ENCODE data around the gene STX8. TPM values are rescaled to one million over a fixed set of nuclear protein-coding genes. Genes with fewer than 3 reads are reported as not detected.
"Not testable (repeated sequence)": the region's sequence is repeated elsewhere in the genome, so short reads cannot be mapped to it uniquely, and the experiment has no call there.

Gene STX8
- polyA plus RNA-seq, 3 donors from 2014 or later: 249 to 381 (median 263) TPM

- H3K36me3 Mint-ChIP-seq: peaks cover 0 to 7% (median 0%) of the 10 kb centered on the region in 3 donors
- no peaks in the 10 kb centered on the region for H3K9me3 Mint-ChIP-seq
- H3K27ac Mint-ChIP-seq: no peak overlapping the region
- DNase-seq: no peak
- H3K27me3 Mint-ChIP-seq (ENCODE audit: low read depth in 3 of 3): no peaks in the 10 kb centered on the region
- peaks cover 2 to 5% of the 10 kb centered on the region in 2 donors for H3K4me1 Mint-ChIP-seq
- H3K4me3 Mint-ChIP-seq: no peak overlapping the region
These were observed 303.0 kb downstream of the STX8 start for GRCh38 chr17:9272501-9273200.

GRCh38 chr17:9271989-9272388 is 303.6 kb downstream of the STX8 start:
- Mint-ChIP-seq H3K36me3 (peaks cover 0 to 7% (median 0%) of the 10 kb centered on the region in 3 donors), H3K4me1 (peaks cover 2 to 5% of the 10 kb centered on the region in 2 donors), H3K27ac (no peak overlapping the region), H3K9me3 (no peaks in the 10 kb centered on the region), H3K27me3 (ENCODE audit: low read depth in 3 of 3) (no peaks in the 10 kb centered on the region), H3K4me3 (no peak overlapping the region)
- no peak for DNase-seq

- Mint-ChIP-seq H3K27me3 (ENCODE audit: low read depth in 3 of 3) (no peaks in the 10 kb centered on the region), H3K36me3 (peaks cover 0 to 7% (median 2%) of the 10 kb centered on the region in 3 donors), H3K4me1 (peaks cover 2 to 5% of the 10 kb centered on the region in 2 donors), H3K4me3 (no peak overlapping the region), H3K9me3 (no peaks in the 10 kb centered on the region), H3K27ac (no peak overlapping the region)
- DNase-seq: no peak
These were observed 304.7 kb downstream of the STX8 start for GRCh38 chr17:9270921-9271320.

- peaks cover 0 to 1% (median 0%) of the 10 kb centered on the region in 3 donors for H3K27me3 Mint-ChIP-seq (ENCODE audit: low read depth in 3 of 3)
- no peak for DNase-seq
- peaks cover 0 to 2% of the 10 kb centered on the region in 2 donors for H3K4me1 Mint-ChIP-seq
- H3K9me3 Mint-ChIP-seq: no peaks in the 10 kb centered on the region
- no peak overlapping the region for H3K27ac Mint-ChIP-seq
- H3K4me3 Mint-ChIP-seq: no peak overlapping the region
- peaks cover 0 to 3% (median 2%) of the 10 kb centered on the region in 3 donors for H3K36me3 Mint-ChIP-seq
These were observed 306.1 kb downstream of the STX8 start for GRCh38 chr17:9269350-9270035.

GRCh38 chr17:9268546-9268945 is 307.1 kb downstream of the STX8 start:
- Mint-ChIP-seq H3K4me1 (peaks cover 0 to 2% of the 10 kb centered on the region in 2 donors), H3K4me3 (no peak overlapping the region), H3K9me3 (peaks cover 0 to 2% (median 0%) of the 10 kb centered on the region in 6 donors), H3K27ac (no peak overlapping the region), H3K36me3 (peaks cover 4 to 10% (median 5%) of the 10 kb centered on the region in 3 donors), H3K27me3 (ENCODE audit: low read depth in 3 of 3) (peaks cover 0 to 1% (median 0%) of the 10 kb centered on the region in 3 donors)
- no peak for DNase-seq

GRCh38 chr17:9266697-9267117 is 308.9 kb downstream of the STX8 start:
- peaks cover 2% of the 10 kb centered on the region in 2 donors for H3K4me1 Mint-ChIP-seq
- H3K27me3 Mint-ChIP-seq (ENCODE audit: low read depth in 3 of 3): peaks cover 0 to 1% (median 0%) of the 10 kb centered on the region in 3 donors
- H3K27ac Mint-ChIP-seq: no peak overlapping the region
- H3K36me3 Mint-ChIP-seq: peaks cover 4 to 10% (median 5%) of the 10 kb centered on the region in 3 donors
- H3K4me3 Mint-ChIP-seq: no peak overlapping the region
- peaks cover 0 to 2% (median 0%) of the 10 kb centered on the region in 6 donors for H3K9me3 Mint-ChIP-seq
- no peak for DNase-seq

GRCh38 chr17:9266031-9266680 is 309.5 kb downstream of the STX8 start:
- H3K4me1 Mint-ChIP-seq: peaks cover 2 to 8% of the 10 kb centered on the region in 2 donors
- H3K36me3 Mint-ChIP-seq: peaks cover 4 to 10% (median 5%) of the 10 kb centered on the region in 3 donors
- no peak overlapping the region for H3K4me3 Mint-ChIP-seq
- H3K27ac Mint-ChIP-seq: no peak overlapping the region
- no peak for DNase-seq
- peaks cover 0 to 2% (median 0%) of the 10 kb centered on the region in 6 donors for H3K9me3 Mint-ChIP-seq
- peaks cover 0 to 1% (median 0%) of the 10 kb centered on the region in 3 donors for H3K27me3 Mint-ChIP-seq (ENCODE audit: low read depth in 3 of 3)

GRCh38 chr17:9261081-9262012 is 314.3 kb downstream of the STX8 start:
- Mint-ChIP-seq H3K27ac (peak overlapping the region in 2 of 6 donors; percentile 20 to 43), H3K4me3 (no peak overlapping the region), H3K36me3 (peaks cover 3 to 10% (median 9%) of the 10 kb centered on the region in 3 donors), H3K4me1 (peaks cover 13 to 36% of the 10 kb centered on the region in 2 donors), H3K9me3 (peaks cover 0 to 2% (median 0%) of the 10 kb centered on the region in 6 donors), H3K27me3 (ENCODE audit: low read depth in 3 of 3) (peaks cover 0 to 2% (median 1%) of the 10 kb centered on the region in 3 donors)
- no peak for DNase-seq

GRCh38 chr17:9259419-9259818 is 316.2 kb downstream of the STX8 start:
- Mint-ChIP-seq H3K4me3 (no peak overlapping the region), H3K27ac (no peak overlapping the region), H3K4me1 (peaks cover 13 to 37% of the 10 kb centered on the region in 2 donors), H3K27me3 (ENCODE audit: low read depth in 3 of 3) (peaks cover 0 to 2% (median 0%) of the 10 kb centered on the region in 3 donors), H3K9me3 (peaks cover 0 to 2% (median 0%) of the 10 kb centered on the region in 6 donors), H3K36me3 (peaks cover 3 to 9% (median 7%) of the 10 kb centered on the region in 3 donors)
- no peak for DNase-seq

- Mint-ChIP-seq H3K4me1 (peaks cover 13 to 40% of the 10 kb centered on the region in 2 donors), H3K27me3 (ENCODE audit: low read depth in 3 of 3) (peaks cover 0 to 2% (median 0%) of the 10 kb centered on the region in 3 donors), H3K4me3 (no peak overlapping the region), H3K27ac (no peak overlapping the region), H3K9me3 (no peaks in the 10 kb centered on the region), H3K36me3 (peaks cover 0 to 5% (median 0%) of the 10 kb centered on the region in 3 donors)
- no peak for DNase-seq
These were observed 317.3 kb downstream of the STX8 start for GRCh38 chr17:9258115-9259015.

GRCh38 chr17:9257630-9257965 is 318.0 kb downstream of the STX8 start:
- not testable (repeated sequence) for H3K4me3 Mint-ChIP-seq; H3K36me3 Mint-ChIP-seq; H3K27ac Mint-ChIP-seq; H3K27me3 Mint-ChIP-seq (ENCODE audit: low read depth in 3 of 3); DNase-seq; H3K9me3 Mint-ChIP-seq
- peaks cover 18 to 48% of the 10 kb centered on the region in 2 donors for H3K4me1 Mint-ChIP-seq

Measured in immature natural killer cell (primary cell).